GM12891 (cell line): ENCODE measurements around the gene PIK3CD.
"Not testable (repeated sequence)": the region's sequence is repeated elsewhere in the genome, so short reads cannot be mapped to it uniquely, and the experiment has no call there.

Experiments
- DNase-seq: peaks from one replicate; pipeline ENCODE4 v3.0.0; 2011; ENCODE audit warnings: low spot score; ENCODE audit not compliant: insufficient read length
- FAIRE-seq: peaks from 2 replicates; lab custom pipeline; 2011; peaks lifted over from hg19 to GRCh38; lab: Jason Lieb, UNC
- PAX5 ChIP-seq: IDR thresholded peaks from 2 replicates; pipeline ENCODE4 v1.6.1; 2011; ENCODE audit warnings: low read length, moderate library complexity, mild to moderate bottlenecking; ENCODE audit not compliant: insufficient read depth, severe bottlenecking
- POLR2A ChIP-seq: IDR thresholded peaks from 2 replicates; pipeline ENCODE4 v1.6.1; 2011; ENCODE audit warnings: low read depth, low read length, control low read depth
- POLR2AphosphoS5 ChIP-seq: IDR thresholded peaks from 2 replicates; pipeline ENCODE4 v1.6.1; 2011; ENCODE audit warnings: low read depth, low read length, control low read depth
- POU2F2 ChIP-seq: IDR thresholded peaks from 2 replicates; pipeline ENCODE4 v1.6.1; 2011; ENCODE audit warnings: low read depth, mild to moderate bottlenecking, control low read depth, low read length, moderate library complexity
- SPI1 ChIP-seq: IDR thresholded peaks from 2 replicates; pipeline ENCODE4 v1.6.1; 2011; ENCODE audit warnings: low read depth, low read length, control low read depth
- TAF1 ChIP-seq: IDR thresholded peaks from 2 replicates; pipeline ENCODE4 v1.6.1; 2011; ENCODE audit warnings: low read depth, low read length, control low read depth

The PIK3CD gene

DNA sequence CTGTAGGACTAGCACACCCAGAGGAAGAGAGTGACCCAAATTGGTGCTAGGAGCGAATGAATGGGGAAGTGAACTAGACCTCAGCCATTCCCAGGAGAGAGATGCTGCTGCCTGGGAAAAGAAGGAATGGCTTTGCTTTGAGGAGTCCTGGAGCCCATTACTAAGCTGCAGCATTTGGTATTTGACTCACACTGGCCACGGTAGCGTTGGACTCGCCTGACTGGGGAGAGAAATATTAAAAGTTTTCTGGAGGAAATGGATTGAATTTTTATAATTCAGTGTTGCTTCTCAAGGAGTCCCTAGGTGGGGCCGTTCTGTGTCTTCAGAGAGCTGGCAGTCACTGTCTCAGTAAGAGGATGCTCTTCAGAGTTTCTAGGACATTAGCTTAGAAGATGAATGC, 40.2 kb downstream of the PIK3CD start:
- TF ChIP-seq POU2F2 (no peak), POLR2A (no peak), SPI1 (no peak), PAX5 (no peak), TAF1 (no peak), POLR2AphosphoS5 (no peak)
- DNase-seq, result no peak
- no peak for FAIRE-seq

DNA sequence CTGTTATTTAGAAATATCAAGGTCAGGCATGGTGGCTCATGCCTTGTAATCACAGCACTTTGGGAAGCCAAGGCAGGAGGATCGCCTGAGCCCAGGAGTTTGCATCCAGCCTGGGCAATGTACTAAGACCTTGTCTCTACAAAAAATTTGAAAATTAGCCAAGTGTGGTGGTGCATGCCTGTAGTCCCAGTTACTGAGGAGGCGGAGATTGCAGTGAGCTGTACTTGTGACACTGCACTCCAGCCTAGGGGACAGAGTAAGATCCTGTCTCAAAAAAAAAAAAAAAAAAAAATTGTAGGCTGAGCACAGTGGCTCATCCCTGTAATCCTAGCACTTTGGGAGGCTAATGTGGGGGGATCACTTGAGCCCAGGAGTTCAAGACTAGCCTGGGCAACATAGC, 45.3 kb downstream of the PIK3CD start:
- no peak for FAIRE-seq
- TF ChIP-seq POU2F2 (no peak), POLR2AphosphoS5 (no peak), TAF1 (no peak), POLR2A (no peak), SPI1 (no peak), PAX5 (no peak)

DNA sequence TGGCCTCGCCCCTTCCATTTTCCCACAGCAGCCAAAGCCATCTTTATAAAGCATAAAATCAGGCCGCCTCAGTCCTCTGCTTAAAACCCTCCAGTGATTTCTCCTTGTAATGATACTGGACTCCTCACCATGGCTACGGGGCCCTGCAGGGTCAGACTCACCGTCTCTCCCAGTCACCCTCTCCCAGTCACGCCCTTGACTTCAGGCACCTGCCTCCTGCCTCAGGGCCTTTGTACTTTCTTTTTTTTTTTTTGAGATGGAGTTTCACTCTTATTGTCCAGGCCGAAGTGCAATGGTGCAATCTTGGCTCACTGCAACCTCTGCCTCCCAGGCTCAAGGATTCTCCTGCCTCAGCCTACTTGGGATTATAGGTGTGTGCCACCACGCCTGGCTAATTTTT, 47.8 kb downstream of the PIK3CD start:
- FAIRE-seq, result no peak
- no peak for DNase-seq
- TF ChIP-seq SPI1 (no peak), POU2F2 (no peak), POLR2AphosphoS5 (no peak), PAX5 (no peak), POLR2A (no peak), TAF1 (no peak)

More for the DNA sequence above, 45.3 kb downstream of the PIK3CD start:
- no peak for DNase-seq

DNA sequence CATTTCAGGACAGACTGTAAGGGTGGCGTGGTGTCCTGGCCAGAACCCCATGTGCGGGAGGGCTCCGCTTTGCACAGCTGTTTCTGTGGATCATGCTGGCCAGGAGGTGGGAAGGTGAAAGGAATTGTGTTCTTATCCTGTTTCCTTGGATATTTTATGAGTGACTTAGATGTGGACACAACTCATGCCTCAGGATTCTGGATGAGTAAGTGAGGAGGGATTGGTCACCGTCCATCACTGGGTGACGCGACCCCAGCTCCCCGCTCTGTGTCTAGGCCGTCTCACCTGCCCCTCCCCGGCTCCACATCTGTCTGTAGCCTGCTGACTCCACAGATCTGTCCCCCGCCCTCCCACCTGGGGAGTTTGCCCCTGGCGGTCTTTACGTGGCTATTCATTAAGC, 48.8 kb downstream of the PIK3CD start:
- no peak for DNase-seq
- TF ChIP-seq SPI1 (no peak), TAF1 (no peak), POU2F2 (no peak), PAX5 (no peak)
- no peak for FAIRE-seq

DNA sequence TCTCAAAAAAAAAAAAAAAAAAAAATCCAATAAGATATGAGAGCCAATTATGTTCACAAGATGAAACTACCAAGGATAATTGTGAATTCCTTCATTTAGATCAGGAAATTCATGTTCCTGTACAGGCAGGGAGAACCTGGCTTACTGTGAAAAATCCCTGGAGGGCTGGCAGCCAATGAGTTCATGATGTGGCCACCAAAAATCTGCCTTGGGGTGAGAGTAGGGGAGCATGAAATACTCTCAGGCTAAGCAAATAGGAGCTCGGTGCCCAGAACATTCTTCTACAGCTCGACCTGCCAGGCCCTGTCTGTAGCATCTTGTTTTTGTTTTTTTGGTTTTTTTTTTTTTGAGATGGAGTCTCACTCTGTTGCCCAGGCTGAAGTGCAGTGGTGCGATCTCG, 50.1 kb downstream of the PIK3CD start:
- FAIRE-seq, result no peak
- TF ChIP-seq PAX5 (no peak), POLR2A (no peak), POU2F2 (no peak), POLR2AphosphoS5 (no peak), TAF1 (no peak), SPI1 (no peak)

DNA sequence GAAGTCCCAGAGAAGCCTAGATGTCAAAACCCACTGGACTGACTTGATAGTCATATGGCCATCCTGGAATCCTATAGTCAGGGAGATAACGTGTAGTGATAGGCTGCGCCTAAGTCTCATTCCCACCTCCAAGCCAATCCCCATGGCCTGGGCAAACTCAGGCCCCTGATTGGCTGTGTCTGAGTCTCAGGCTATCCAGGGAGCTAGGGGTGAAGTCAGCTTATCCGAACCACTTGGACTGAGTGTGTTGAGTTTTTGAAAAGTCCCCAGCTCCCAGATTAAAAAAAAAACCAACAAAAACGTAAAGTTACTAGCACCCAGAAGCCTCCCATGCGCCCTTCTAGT, 51.6 kb downstream of the PIK3CD start:
- DNase-seq, result no peak
- TF ChIP-seq TAF1, result no peak
- no peak for TF ChIP-seq POLR2A
- TF ChIP-seq POU2F2, result no peak
- no peak for FAIRE-seq

More for the DNA sequence above, 50.1 kb downstream of the PIK3CD start:
- no peak for DNase-seq

DNA sequence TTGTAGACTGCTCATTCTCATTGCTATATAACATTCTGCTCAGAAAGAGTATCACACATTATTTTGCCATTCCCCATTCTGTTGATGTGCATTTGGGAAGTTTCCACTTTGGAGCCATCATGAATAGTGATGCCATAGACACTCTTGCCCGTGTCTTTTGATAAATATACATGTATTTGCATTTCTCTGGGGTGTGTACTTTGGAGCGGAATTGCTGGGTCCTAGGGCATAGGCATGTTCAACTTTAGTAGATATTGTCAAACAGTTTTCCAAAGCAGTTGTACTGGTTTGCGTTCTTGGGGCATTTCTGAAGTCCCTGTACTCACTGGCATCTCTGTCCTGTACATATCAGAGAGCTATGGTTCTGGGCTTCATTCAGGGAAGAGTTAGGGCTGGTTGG, 52.1 kb downstream of the PIK3CD start:
- FAIRE-seq (no peak), DNase-seq (no peak)
- TF ChIP-seq PAX5, result no peak
- no peak for TF ChIP-seq POU2F2
- TF ChIP-seq SPI1, result no peak

DNA sequence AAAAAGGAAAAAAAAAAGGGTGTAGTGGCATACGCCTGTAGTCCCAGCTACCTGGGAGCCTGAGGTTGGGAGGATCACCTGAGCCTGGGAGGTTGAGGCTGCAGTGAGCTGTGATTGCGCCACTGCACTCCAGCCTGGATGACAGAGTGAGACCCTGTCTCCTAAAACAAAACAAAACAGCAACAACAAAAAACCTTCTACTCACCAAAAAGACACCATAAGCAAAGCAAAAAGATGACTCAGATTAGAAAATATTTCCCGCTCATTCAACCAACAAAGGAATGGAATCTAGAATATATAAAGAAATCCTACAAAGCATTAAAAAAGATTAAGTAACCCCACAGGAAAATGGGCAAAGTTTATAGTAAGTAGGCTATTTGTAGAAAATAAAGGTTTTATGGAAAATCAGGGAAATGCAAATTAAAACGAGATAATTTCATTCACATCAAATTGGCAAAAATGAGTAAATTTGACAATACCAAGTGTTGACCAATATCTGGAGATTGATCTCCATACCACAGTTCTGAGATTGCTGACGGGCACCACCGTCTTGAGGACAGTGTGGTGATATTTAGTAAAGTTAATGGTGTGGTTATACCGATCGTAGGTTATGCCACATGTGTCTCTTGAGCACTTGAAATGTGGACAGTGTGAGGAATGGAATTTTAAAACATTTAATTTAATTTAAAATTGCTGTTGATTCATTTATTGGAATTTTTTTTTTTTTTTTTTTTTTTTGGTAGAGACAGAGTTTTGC, 54.0 kb downstream of the PIK3CD start:
- no peak for DNase-seq
- TF ChIP-seq POLR2A (no peak), POLR2AphosphoS5 (no peak), TAF1 (no peak), PAX5 (no peak), SPI1 (no peak), POU2F2 (no peak)
- FAIRE-seq, result no peak

DNA sequence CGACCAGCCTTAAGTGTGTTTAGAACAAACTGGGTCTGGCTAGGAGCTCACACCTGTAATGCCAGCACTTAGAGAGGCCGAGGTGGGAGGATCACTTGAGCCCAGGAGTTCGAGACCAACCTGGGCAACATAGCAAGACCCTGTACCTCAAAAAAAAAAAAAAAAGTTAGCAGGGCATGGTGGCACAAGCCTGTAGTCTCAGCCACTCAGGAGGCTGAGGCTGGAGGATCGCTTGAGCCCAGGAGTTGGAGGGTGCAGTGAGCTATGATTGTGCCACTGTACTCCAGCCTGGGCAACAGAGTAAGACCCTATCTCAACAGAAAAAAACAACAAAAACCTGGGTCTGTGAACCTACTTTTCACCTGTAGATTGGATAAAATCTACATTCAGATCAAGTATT, 54.6 kb downstream of the PIK3CD start:
- DNase-seq (no peak), FAIRE-seq (no peak)
- TF ChIP-seq POLR2A (no peak), POLR2AphosphoS5 (no peak), POU2F2 (no peak), SPI1 (no peak)

DNA sequence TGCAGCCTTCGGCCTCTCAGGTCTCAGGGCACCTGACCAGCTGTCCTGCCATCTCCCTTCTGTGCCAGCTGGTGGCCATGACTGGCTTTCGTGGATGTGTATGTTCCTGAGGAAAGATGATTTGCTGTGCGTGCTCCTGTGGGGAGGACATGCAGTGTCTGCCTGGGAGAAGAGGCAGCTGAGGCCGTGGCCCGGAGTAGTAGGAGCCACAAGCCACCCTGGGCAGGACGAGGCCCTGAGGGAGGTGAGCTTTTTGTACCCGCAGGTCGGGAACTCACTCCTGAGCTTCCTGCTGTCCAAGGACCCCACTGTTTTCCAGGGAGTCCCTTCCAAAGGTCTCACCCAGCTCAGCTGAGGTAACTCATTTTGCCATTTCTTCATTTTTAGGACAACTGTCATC, 58.5 kb downstream of the PIK3CD start:
- no peak for FAIRE-seq
- TF ChIP-seq POU2F2, result no peak
- TF ChIP-seq SPI1, result no peak
- TF ChIP-seq POLR2AphosphoS5, result no peak
- no peak for TF ChIP-seq POLR2A
- TF ChIP-seq PAX5, result no peak
- TF ChIP-seq TAF1, result no peak
- no peak for DNase-seq

DNA sequence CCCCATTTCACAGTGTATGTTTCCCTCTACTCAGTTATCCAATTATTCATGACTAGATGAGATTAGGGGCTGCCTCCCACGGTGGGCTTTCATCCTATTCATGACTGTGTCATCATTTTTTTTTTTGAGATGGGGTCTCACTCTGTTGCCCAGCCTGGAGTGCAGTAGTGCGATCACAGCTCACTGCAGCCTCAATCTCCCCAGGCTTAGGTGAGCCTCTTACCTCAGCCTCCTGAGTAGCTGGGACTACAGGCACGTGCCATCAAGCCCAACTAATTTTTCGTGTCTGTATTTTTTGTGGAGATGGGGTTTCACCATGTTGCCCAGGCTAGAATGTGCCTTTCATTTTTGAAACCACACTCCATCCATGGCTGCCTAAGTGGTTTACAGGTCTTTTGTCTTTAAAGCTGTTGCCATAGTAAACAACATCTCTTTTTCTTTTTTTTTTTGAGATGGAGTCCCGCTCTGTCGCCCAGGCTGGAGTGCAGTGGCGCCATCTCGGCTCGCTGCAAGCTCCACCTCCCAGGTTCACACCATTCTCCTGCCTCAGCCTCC, 60.0 kb downstream of the PIK3CD start:
- DNase-seq, result no peak
- TF ChIP-seq PAX5 (no peak), TAF1 (no peak), POLR2A (no peak), POU2F2 (no peak), POLR2AphosphoS5 (no peak)
- no peak for FAIRE-seq

DNA sequence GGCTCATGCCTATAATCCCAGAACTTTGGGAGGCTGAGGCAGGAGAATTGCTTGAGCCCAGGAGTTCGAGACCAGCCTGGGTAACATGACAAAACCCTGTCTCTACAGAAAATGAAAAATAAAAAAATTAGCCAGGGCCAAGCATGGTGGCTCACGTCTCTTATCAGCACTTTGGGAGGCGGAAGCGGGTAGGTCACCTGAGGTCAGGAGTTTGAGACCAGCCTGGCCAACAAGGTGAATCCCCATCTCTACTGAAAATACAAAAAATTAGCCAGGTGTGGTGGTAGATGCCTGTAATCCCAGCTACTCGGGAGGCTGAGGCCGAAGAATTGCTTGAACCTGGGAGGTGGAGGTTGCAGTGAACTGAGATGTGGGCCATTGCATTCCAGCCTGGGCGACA, 61.2 kb downstream of the PIK3CD start:
- FAIRE-seq, DNase-seq: not testable (repeated sequence)
